Measurements from ENCODE around the gene MEP1B.

DNA sequence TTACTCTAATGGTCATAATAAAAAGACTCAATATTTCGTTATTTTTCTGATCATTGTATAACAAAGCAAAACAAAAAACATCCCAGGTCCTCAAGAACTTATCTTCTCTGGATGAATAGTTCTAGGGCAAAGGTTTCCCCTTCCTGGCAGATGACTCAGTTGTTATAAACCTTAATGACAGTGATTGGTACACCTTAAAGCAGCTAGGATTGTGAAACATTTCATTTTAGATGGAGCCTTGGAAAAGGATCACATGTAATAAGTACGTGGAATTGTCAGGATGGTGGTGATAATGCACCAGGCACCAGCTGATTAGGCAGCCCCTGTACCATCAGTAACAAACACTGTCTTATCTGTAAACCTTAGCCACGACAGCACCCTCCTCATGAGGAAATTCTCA lies 47.2 kb downstream of the MEP1B start:
- TF ChIP-seq, protein P1, sequence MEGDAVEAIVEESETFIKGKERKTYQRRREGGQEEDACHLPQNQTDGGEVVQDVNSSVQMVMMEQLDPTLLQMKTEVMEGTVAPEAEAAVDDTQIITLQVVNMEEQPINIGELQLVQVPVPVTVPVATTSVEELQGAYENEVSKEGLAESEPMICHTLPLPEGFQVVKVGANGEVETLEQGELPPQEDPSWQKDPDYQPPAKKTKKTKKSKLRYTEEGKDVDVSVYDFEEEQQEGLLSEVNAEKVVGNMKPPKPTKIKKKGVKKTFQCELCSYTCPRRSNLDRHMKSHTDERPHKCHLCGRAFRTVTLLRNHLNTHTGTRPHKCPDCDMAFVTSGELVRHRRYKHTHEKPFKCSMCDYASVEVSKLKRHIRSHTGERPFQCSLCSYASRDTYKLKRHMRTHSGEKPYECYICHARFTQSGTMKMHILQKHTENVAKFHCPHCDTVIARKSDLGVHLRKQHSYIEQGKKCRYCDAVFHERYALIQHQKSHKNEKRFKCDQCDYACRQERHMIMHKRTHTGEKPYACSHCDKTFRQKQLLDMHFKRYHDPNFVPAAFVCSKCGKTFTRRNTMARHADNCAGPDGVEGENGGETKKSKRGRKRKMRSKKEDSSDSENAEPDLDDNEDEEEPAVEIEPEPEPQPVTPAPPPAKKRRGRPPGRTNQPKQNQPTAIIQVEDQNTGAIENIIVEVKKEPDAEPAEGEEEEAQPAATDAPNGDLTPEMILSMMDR (IDR thresholded peaks at IDR 0.05), result no peak
- TF ChIP-seq POLR2A (IDR thresholded peaks at IDR 0.05), result no peak
